ENCODE measurements around the gene NUP153.
A peak's percentile ranks its signal among the peaks of the same experiment; 100 is the strongest.

Gene NUP153

DNA sequence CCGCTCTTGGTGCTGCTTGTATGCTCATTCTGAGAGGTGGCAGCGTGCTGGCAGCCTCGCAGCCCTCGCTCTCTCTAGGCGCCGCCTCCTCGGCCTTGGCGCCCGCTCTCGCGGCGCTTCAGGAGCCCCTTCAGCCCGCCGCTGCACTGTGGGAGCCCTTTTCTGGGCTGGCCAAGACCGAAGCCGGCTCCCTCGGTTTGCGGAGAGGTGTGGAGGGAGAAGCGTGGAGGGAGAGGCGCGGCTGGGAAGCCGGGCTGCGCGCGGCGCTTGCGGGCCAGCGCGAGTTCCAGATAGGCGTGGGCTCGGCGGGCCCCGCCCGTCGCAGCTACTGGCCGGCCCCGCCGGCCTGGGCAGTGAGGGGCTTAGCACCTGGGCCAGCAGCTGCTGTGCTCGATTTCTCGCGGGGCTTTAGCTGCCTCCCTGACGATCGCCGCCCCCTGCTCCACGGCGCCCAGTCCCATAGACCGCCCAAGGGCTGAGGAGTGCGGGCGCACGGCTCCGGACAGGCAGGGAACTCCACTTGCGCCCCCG, 126.1 kb downstream of the NUP153 start:
- DNase-seq (ENCODE audit: low read depth in 1 of 2, low spot score in 1 of 2) = no peak
- in situ Hi-C loops (cut with HindIII; ENCODE audit: low pct_unique_long_range_greater_than_20kb, low sequenced_read_pairs) = no loop called here
- no peak for TF ChIP-seq JUND (IDR thresholded peaks at IDR 0.05; ENCODE audit: low read depth)

DNA sequence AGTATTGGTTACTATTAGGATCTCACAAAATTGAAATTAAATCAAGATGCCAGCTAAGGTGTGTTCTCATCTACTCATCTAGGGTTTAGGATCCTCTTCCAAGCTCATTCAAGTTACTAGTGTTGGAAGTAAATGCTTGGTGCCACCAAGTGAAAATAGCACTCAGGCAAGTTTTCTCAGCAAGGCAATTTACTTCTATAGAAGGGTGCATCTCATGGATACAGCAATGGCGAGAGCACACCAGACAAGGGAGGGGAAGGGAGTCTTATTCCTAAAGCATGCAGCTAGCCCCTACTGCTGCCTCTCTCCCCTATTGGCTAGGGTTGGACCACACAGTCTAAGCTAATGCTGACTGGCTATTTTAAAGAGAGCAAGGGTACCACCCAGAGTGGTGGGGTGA, 129.7 kb downstream of the NUP153 start:
- in situ Hi-C loops (cut with HindIII; ENCODE audit: low pct_unique_long_range_greater_than_20kb, low sequenced_read_pairs) = no loop called here
- TF ChIP-seq JUND (IDR thresholded peaks at IDR 0.05; ENCODE audit: low read depth) = no peak
- no peak for DNase-seq (ENCODE audit: low read depth in 1 of 2, low spot score in 1 of 2)

GRCh38 chr6:17574866-17575560, 131.7 kb downstream of the NUP153 start:
- TF ChIP-seq JUND (IDR thresholded peaks at IDR 0.05; ENCODE audit: low read depth) = no peak
- in situ Hi-C loops (cut with HindIII; ENCODE audit: low pct_unique_long_range_greater_than_20kb, low sequenced_read_pairs) = no loop called here
- peak in 1 of 2 experiments; percentile 69 for DNase-seq (ENCODE audit: low read depth in 1 of 2, low spot score in 1 of 2)

- no peak for DNase-seq (ENCODE audit: low read depth in 1 of 2, low spot score in 1 of 2)
- no peak for TF ChIP-seq JUND (IDR thresholded peaks at IDR 0.05; ENCODE audit: low read depth)
- in situ Hi-C loops (cut with HindIII; ENCODE audit: low pct_unique_long_range_greater_than_20kb, low sequenced_read_pairs) = no loop called here
These were observed 141.3 kb downstream of the NUP153 start for GRCh38 chr6:17565399-17565798.
